Activated naive CD8-positive, alpha-beta T cell treated with anti-CD3 and anti-CD28 coated beads for 36 hours (primary cell): ENCODE data around the gene TRNAU1AP. TPM values are rescaled to one million over a fixed set of nuclear protein-coding genes. Genes with fewer than 3 reads are reported as not detected.
"Not testable (repeated sequence)": the region's sequence is repeated elsewhere in the genome, so short reads cannot be mapped to it uniquely, and the experiment has no call there.

Source experiments
- DNase-seq: peaks from one replicate; pipeline ENCODE4 v3.0.0; 2021
- H3K27ac Mint-ChIP-seq: one replicate; pipeline ENCODE4 v1.8.0; 2022; ENCODE audit warnings: mild to moderate bottlenecking, moderate library complexity, mixed read lengths
- H3K27me3 Mint-ChIP-seq: one replicate; pipeline ENCODE4 v1.8.0; 2022; ENCODE audit warnings: mild to moderate bottlenecking, mixed read lengths
- H3K36me3 Mint-ChIP-seq: one replicate; pipeline ENCODE4 v1.8.0; 2021; ENCODE audit warnings: mild to moderate bottlenecking, mixed read lengths
- H3K4me1 Mint-ChIP-seq: one replicate; pipeline ENCODE4 v1.8.0; 2021; ENCODE audit warnings: mixed read lengths
- H3K4me3 Mint-ChIP-seq: one replicate; pipeline ENCODE4 v1.8.0; 2022; ENCODE audit warnings: mild to moderate bottlenecking, moderate library complexity, mixed read lengths
- H3K9me3 Mint-ChIP-seq: one replicate; pipeline ENCODE4 v1.8.0; 2022; ENCODE audit warnings: mixed read lengths
- total RNA-seq, 2 experiments: library from RNA; stranded (reverse); gene quantifications; one replicate each; pipeline ENCODE4 v1.2.3, GENCODE V29; 2021

TRNAU1AP gene
- total RNA-seq = 10 to 100 TPM; 42.6 to 43.2 TPM

DNA sequence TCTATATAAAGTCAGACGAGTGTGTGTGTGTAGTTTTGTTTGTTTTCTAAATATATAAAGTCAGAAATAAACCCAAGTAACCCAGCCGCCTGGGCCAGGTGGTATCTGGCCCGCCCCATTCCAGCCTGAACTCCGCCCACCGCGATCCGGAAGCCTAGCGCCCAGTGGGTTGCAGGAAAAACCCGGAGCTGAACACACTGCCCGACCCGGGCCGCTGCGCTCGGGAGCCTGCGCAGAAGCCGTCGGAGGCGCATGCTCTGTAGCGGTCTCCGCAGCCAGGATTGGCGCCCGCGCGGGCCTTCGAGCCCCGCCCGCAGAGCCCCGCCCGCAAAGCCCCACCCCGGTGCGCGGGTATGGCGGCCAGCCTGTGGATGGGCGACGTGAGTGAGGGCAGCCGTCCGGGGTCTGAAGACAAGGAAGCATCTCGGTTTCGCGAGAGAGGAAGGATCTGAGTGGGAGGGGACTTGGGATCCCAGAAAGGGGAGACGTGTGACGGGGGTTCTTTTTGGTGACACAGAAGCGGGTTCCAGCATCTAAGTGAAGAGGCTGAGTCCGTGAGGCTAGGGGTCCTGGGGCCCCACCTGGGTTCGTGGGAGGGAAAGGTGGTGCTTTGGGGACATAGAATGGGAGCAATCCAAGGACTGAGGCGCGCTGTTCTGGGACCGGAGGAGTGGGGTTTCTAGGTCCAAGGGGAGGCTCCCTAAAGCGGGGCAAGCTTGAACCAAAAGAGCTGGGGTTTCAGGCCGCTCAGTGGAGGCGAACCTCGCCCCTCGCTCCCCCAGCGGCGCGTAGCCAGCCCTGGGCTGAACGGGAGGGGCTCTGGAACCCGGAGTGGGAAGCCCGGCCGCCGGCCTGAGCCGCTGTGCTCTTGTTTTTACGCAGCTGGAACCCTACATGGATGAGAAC is at the start of gene TRNAU1AP:
Gene TRNAU1AP, plus strand, starts transcription at position 328 of the 906 bp plus-strand sequence. Its CDS starts 26 bp downstream, at position 354.
- Mint-ChIP-seq H3K36me3 (peaks cover 12% of the 10 kb centered on the region), H3K27me3 (no peaks in the 10 kb centered on the region), H3K4me3 (peak within 1 kb of the TSS; percentile 95), H3K9me3 (no peaks in the 10 kb centered on the region), H3K4me1 (peaks cover 9% of the 10 kb centered on the region), H3K27ac (peak within 1 kb of the TSS; percentile 100)
- peak; percentile 99 for DNase-seq

GRCh38 chr1:28503117-28503516 is 49.8 kb upstream of the TRNAU1AP start:
- H3K4me3 Mint-ChIP-seq = no peak overlapping the region
- H3K27ac Mint-ChIP-seq = no peak overlapping the region
- H3K4me1 Mint-ChIP-seq = peaks cover 19% of the 10 kb centered on the region
- peaks cover 24% of the 10 kb centered on the region for H3K27me3 Mint-ChIP-seq
- H3K36me3 Mint-ChIP-seq = peaks cover 31% of the 10 kb centered on the region
- H3K9me3 Mint-ChIP-seq = no peaks in the 10 kb centered on the region
- no peak for DNase-seq

- peak within 1 kb of the TSS; percentile 97 for H3K27ac Mint-ChIP-seq
- H3K36me3 Mint-ChIP-seq = peaks cover 54% of the 10 kb centered on the region
- H3K27me3 Mint-ChIP-seq = peaks cover 49% of the 10 kb centered on the region
- peaks cover 39% of the 10 kb centered on the region for H3K4me1 Mint-ChIP-seq
- DNase-seq = peak; percentile 94
- H3K9me3 Mint-ChIP-seq = peaks cover 4% of the 10 kb centered on the region
- H3K4me3 Mint-ChIP-seq = peak within 1 kb of the TSS; percentile 97
These were observed 47.3 kb upstream of the TRNAU1AP start, which contains the start of gene RCC1 for GRCh38 chr1:28505406-28506187. Gene RCC1 (plus strand): TSS chr1:28506043. CDS start chr1:28529867, 23,824 bp downstream.

GRCh38 chr1:28506907-28507246 is 46.0 kb upstream of the TRNAU1AP start:
- H3K9me3 Mint-ChIP-seq = peaks cover 4% of the 10 kb centered on the region
- H3K4me3 Mint-ChIP-seq = peak overlapping the region; percentile 97
- H3K4me1 Mint-ChIP-seq = peaks cover 46% of the 10 kb centered on the region
- peaks cover 65% of the 10 kb centered on the region for H3K36me3 Mint-ChIP-seq
- H3K27me3 Mint-ChIP-seq = peaks cover 61% of the 10 kb centered on the region
- DNase-seq = no peak
- H3K27ac Mint-ChIP-seq = peak overlapping the region; percentile 97

DNA sequence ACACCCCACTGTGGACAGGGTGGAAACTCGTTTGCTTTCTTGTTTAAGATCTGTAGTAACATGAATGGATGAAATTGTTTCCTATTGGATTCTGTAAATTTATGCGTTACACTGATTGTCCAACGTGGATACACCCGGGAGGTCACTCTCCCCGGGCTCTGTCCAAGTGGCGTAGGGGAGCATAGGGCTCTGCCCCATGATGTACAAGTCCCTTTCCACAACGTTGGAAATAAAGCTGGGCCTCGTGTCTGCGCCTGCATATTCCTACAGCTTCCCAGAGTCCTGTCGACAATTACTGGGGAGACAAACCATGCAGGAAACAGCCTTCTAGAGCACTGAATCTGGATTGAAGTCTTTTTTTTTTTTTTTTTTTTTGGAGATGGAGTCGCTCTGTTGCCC is 45.6 kb upstream of the TRNAU1AP start:
- H3K27ac Mint-ChIP-seq = peak overlapping the region; percentile 97
- H3K4me3 Mint-ChIP-seq = peak overlapping the region; percentile 97
- peaks cover 4% of the 10 kb centered on the region for H3K9me3 Mint-ChIP-seq
- peaks cover 48% of the 10 kb centered on the region for H3K4me1 Mint-ChIP-seq
- H3K27me3 Mint-ChIP-seq = peaks cover 65% of the 10 kb centered on the region
- H3K36me3 Mint-ChIP-seq = peaks cover 68% of the 10 kb centered on the region
- no peak for DNase-seq

GRCh38 chr1:28507646-28508434 is 45.0 kb upstream of the TRNAU1AP start:
- Mint-ChIP-seq H3K36me3 (peaks cover 74% of the 10 kb centered on the region), H3K4me1 (peaks cover 54% of the 10 kb centered on the region), H3K27ac (peak overlapping the region; percentile 97), H3K27me3 (peaks cover 70% of the 10 kb centered on the region), H3K4me3 (peak overlapping the region; percentile 97), H3K9me3 (peaks cover 4% of the 10 kb centered on the region)
- no peak for DNase-seq

- H3K4me1 Mint-ChIP-seq = peaks cover 56% of the 10 kb centered on the region
- peaks cover 4% of the 10 kb centered on the region for H3K9me3 Mint-ChIP-seq
- peak overlapping the region; percentile 97 for H3K4me3 Mint-ChIP-seq
- peaks cover 70% of the 10 kb centered on the region for H3K27me3 Mint-ChIP-seq
- H3K27ac Mint-ChIP-seq = peak overlapping the region; percentile 97
- H3K36me3 Mint-ChIP-seq = peaks cover 75% of the 10 kb centered on the region
- DNase-seq = no peak
These were observed 44.5 kb upstream of the TRNAU1AP start for GRCh38 chr1:28508435-28508754.

- DNase-seq = peak; percentile 40
- Mint-ChIP-seq H3K9me3 (peaks cover 4% of the 10 kb centered on the region), H3K4me1 (peaks cover 56% of the 10 kb centered on the region), H3K4me3 (peak overlapping the region; percentile 97), H3K27me3 (peaks cover 70% of the 10 kb centered on the region), H3K36me3 (peaks cover 78% of the 10 kb centered on the region), H3K27ac (peak overlapping the region; percentile 97)
These were observed 43.1 kb upstream of the TRNAU1AP start for GRCh38 chr1:28509705-28510272.

DNA sequence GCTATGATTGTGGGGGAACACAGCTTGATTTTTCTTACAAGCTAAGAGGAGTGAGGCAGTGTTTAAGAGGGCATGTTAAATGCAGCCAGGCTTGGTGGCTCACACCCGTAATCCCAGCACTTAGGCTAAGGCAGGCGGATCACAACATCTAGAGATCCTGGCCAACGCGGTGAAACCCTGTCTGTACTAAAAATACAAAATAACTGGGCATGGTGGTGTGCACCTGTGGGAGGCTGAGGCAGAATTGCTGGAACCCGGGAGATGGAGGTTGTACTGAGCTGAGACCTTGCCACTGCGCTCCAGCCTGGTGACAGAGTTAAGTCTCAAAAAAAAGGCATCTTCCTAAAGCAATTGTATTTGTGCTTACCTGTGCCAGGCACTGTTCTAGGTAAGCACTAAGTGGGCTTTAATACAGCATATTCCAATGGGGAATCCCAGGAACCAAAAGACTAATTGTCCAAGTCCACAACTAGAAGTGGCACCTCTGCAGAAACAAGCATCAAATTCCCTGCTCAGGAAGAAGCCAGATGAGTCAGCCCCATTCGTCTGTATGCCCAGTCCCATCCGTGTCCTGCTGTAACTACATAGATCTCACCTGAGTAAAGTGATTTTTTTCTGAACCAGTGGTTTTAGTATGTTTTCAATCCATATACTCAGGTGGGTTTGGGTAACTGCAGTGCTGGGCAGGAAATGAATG is 42.5 kb upstream of the TRNAU1AP start:
- H3K27ac Mint-ChIP-seq = peak overlapping the region; percentile 97
- peaks cover 58% of the 10 kb centered on the region for H3K4me1 Mint-ChIP-seq
- peak; percentile 42 for DNase-seq
- peaks cover 4% of the 10 kb centered on the region for H3K9me3 Mint-ChIP-seq
- peaks cover 75% of the 10 kb centered on the region for H3K36me3 Mint-ChIP-seq
- H3K27me3 Mint-ChIP-seq = peaks cover 70% of the 10 kb centered on the region
- peak overlapping the region; percentile 97 for H3K4me3 Mint-ChIP-seq

GRCh38 chr1:28510970-28511440 is 41.9 kb upstream of the TRNAU1AP start:
- H3K27ac Mint-ChIP-seq = peak overlapping the region; percentile 97
- peaks cover 4% of the 10 kb centered on the region for H3K9me3 Mint-ChIP-seq
- peaks cover 70% of the 10 kb centered on the region for H3K36me3 Mint-ChIP-seq
- DNase-seq = peak; percentile 29
- H3K4me3 Mint-ChIP-seq = peak overlapping the region; percentile 97
- peaks cover 54% of the 10 kb centered on the region for H3K4me1 Mint-ChIP-seq
- H3K27me3 Mint-ChIP-seq = peaks cover 66% of the 10 kb centered on the region

DNA sequence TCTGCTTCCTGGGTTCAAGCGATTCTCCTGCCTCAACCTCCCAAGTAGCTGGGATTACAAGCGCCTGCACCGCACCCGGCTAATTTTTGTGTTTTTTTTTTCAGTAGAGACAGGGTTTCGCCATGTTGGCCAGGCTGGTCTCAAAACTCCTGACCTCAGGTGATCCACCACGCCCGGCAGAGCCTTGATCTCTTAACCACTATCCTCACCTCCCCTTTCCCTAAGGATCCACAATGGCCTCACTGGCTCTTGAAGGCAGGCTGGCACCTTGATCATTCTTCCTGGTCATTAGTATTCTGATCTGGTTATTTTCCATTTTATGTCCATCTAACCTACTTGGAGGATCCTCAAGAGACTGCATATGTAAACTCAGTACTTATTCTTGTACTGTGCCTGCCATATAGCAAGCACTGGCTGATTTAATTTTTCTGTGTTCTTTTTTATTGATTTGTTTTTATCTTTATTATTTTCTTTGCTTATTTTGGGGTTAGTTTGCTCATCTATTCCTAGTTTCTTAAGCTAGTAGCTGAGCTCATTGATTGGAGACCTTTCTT is 40.8 kb upstream of the TRNAU1AP start:
- no peak for DNase-seq
- Mint-ChIP-seq H3K9me3 (peaks cover 4% of the 10 kb centered on the region), H3K27me3 (peaks cover 55% of the 10 kb centered on the region), H3K27ac (peak overlapping the region; percentile 97), H3K36me3 (peaks cover 58% of the 10 kb centered on the region), H3K4me1 (peaks cover 48% of the 10 kb centered on the region), H3K4me3 (peak overlapping the region; percentile 97)

DNA sequence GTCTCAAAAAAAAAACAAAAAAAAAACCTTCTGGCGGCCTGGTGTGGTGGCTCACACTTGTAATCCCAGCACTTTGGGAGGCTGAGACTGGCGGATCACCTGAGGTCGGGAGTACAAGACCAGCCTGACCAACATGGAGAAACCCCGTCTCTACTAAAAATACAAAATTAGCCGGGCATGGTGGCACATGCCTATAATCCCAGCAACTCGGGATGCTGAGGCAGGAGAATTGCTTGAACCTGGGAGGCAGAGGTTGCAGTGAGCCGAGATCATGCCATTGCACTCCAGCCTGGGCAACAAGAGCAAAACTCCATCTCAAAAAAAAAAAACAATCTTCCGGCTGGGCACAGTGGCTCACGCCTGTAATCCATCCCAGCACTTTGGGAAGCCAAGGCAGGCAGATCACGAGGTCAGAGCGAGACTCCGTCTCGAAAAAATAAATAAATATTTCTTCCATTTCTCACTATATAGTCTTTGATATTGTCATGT is 38.4 kb upstream of the TRNAU1AP start:
- Mint-ChIP-seq H3K27me3 (peaks cover 33% of the 10 kb centered on the region), H3K4me1 (peaks cover 48% of the 10 kb centered on the region), H3K27ac (peak overlapping the region; percentile 97), H3K36me3 (peaks cover 43% of the 10 kb centered on the region), H3K4me3 (peak overlapping the region; percentile 37)
- H3K9me3 Mint-ChIP-seq, DNase-seq: not testable (repeated sequence)

DNA sequence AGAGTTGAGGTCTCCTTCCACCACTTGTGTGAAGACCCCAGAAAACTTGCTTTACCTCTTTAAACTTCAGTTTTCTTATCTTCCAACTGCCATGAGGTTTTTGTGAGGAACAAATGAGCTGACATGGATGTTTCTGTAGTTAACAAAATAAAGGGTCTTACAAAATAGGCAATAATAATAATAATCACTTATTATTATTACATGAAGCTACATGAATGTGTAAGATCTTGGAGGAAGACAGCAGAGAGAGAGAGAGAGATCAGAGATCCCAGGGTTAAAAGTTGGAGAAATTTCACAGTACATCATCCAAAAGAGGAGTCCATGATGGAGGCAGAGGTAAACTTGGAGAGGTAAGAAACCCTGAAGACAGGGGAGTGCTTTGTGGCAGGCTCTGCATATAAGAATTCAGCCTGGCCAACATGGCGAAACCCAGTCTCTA is 36.3 kb upstream of the TRNAU1AP start:
- peak overlapping the region; percentile 93 for H3K27ac Mint-ChIP-seq

More for the DNA sequence above, 36.3 kb upstream of the TRNAU1AP start:
- Mint-ChIP-seq H3K4me1 (peaks cover 40% of the 10 kb centered on the region), H3K4me3 (no peak overlapping the region), H3K9me3 (no peaks in the 10 kb centered on the region), H3K27me3 (peaks cover 12% of the 10 kb centered on the region), H3K36me3 (peaks cover 42% of the 10 kb centered on the region)
- DNase-seq = no peak
